Measurements from ENCODE around the gene RABGAP1L.

DNA sequence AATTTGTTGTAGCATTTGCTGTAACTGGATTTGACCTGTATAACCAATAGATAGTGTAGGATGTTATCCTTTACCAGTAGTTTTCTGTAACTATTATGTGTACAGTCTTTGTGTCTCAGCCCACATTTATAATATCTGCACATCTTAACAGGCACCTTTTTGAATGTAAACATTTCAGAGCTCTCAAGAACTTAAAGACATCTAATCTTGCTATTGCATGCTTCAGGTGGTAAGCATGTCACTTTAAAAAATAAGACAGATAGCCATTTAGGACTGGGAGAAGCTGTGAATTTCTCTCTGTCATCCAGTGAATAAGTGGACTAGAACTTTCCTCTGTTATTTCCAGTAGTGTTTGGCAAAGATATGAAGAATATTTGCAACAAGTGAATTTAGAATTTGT is 265.8 kb downstream of the RABGAP1L start:
- TF ChIP-seq, protein P1, sequence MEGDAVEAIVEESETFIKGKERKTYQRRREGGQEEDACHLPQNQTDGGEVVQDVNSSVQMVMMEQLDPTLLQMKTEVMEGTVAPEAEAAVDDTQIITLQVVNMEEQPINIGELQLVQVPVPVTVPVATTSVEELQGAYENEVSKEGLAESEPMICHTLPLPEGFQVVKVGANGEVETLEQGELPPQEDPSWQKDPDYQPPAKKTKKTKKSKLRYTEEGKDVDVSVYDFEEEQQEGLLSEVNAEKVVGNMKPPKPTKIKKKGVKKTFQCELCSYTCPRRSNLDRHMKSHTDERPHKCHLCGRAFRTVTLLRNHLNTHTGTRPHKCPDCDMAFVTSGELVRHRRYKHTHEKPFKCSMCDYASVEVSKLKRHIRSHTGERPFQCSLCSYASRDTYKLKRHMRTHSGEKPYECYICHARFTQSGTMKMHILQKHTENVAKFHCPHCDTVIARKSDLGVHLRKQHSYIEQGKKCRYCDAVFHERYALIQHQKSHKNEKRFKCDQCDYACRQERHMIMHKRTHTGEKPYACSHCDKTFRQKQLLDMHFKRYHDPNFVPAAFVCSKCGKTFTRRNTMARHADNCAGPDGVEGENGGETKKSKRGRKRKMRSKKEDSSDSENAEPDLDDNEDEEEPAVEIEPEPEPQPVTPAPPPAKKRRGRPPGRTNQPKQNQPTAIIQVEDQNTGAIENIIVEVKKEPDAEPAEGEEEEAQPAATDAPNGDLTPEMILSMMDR (IDR thresholded peaks at IDR 0.05): no peak
- TF ChIP-seq POLR2A (IDR thresholded peaks at IDR 0.05) (no peak), EP300 (IDR thresholded peaks at IDR 0.05) (no peak)
